ENCODE measurements around the gene TAGLN3.

TAGLN3 gene

DNA sequence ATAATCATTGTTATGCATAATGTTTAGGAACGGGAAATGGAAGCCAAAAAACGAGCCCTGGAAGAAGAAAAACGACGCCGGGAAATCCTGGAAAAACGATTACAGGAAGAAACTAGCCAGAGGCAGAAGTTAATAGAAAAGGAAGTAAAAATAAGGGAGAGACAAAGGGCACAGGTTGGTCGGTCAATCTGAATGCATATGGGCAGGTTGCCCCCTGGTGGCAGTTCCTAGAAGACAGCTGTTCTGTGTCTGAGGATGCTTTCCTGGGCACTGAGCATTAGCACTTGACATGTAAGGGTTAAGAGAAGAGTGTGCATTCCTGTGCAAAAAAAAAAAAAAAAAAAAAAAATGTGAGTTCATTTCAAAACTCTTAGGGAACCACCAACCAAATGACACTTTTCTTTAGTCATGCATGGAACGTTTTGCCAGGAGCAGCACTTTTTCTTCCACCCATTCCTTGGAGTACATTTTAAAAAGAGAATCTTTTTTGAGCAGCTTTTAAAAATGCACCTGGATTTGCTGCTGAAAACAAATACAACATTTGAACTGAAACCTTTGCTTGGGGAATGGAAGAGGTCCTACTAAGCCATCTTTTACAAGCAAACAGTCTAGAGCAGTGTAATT is 31.0 kb upstream of the TAGLN3 start:
- TF ChIP-seq GATA3 (IDR thresholded peaks at IDR 0.05; ENCODE audit: low read depth, low read length) (no peak), GATA2 (IDR thresholded peaks at IDR 0.05; ENCODE audit: low read depth, low read length) (no peak)

- TF ChIP-seq GATA3 (IDR thresholded peaks at IDR 0.05; ENCODE audit: low read depth, low read length) (no peak), GATA2 (IDR thresholded peaks at IDR 0.05; ENCODE audit: low read depth, low read length) (no peak)
These were observed 30.2 kb upstream of the TAGLN3 start for GRCh38 chr3:111968319-111969054.

- TF ChIP-seq GATA2 (IDR thresholded peaks at IDR 0.05; ENCODE audit: low read depth, low read length) (no peak), GATA3 (IDR thresholded peaks at IDR 0.05; ENCODE audit: low read depth, low read length) (no peak)
These were observed 28.3 kb upstream of the TAGLN3 start for GRCh38 chr3:111970376-111970775.

DNA sequence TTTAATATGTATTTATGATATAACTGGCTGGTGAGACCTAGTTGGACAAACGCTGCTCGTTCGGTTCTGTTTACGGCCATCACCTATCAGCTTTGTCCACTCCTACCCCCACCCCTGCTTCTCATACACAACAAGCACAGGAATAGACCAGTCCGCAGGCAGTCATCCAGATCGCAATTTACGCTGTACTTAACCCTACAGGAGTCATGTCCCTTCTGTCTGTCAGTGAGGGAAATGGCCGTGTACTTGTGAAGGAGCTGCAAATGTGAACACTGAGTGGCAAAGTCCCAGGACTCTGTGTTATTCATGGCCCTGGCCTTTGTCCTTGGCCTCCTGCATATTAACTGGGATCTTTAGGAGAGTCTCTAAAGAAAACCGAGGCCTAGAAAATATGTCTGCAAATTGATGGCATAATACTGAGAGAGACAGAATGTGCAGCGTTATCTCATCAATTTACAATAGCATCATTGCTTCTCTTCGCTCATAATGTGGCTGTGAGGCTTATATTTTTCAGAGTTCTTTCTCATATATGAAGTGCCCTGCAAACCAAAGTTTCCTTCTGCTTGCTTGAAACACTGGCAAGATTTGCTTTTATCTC is 27.1 kb upstream of the TAGLN3 start:
- TF ChIP-seq GATA2 (IDR thresholded peaks at IDR 0.05; ENCODE audit: low read depth, low read length) (no peak), GATA3 (IDR thresholded peaks at IDR 0.05; ENCODE audit: low read depth, low read length) (no peak)

DNA sequence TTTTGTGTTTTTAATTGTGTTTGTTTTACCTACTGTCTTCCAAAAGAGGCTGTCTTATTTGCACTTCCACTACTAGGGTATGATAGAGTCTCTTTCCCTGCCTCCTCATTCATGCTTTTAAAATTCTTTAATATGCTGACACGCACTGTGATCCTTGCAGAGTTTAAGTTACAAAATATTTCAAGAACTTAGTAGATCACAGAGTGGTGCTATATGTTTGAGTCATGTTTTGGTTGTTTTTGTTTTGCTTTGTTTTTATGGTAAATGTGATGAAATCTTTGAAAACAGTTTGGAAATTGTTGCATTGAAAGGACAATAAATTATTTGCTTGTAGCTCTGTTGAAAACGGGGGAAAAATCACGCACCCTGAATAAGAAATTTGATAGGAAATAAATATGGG is 25.8 kb upstream of the TAGLN3 start:
- TF ChIP-seq GATA2 (IDR thresholded peaks at IDR 0.05; ENCODE audit: low read depth, low read length) (no peak), GATA3 (IDR thresholded peaks at IDR 0.05; ENCODE audit: low read depth, low read length) (no peak)

- TF ChIP-seq GATA3 (IDR thresholded peaks at IDR 0.05; ENCODE audit: low read depth, low read length) = no peak
- no peak for TF ChIP-seq GATA2 (IDR thresholded peaks at IDR 0.05; ENCODE audit: low read depth, low read length)
These were observed 23.6 kb upstream of the TAGLN3 start for GRCh38 chr3:111975131-111975530.

GRCh38 chr3:111976254-111976653 is 22.5 kb upstream of the TAGLN3 start:
- TF ChIP-seq GATA2 (IDR thresholded peaks at IDR 0.05; ENCODE audit: low read depth, low read length) = no peak
- TF ChIP-seq GATA3 (IDR thresholded peaks at IDR 0.05; ENCODE audit: low read depth, low read length) = no peak

GRCh38 chr3:111978583-111979433 is 19.9 kb upstream of the TAGLN3 start, which contains the start of gene ABHD10:
ABHD10 (plus strand) TSS chr3:111979026; CDS start chr3:111979062, 36 bp downstream.
- peak; percentile 45; the same call in 1 of the 2 replicates for TF ChIP-seq GATA2 (IDR thresholded peaks at IDR 0.05; ENCODE audit: low read depth, low read length)
- no peak; the same call in 1 of the 2 replicates for TF ChIP-seq GATA3 (IDR thresholded peaks at IDR 0.05; ENCODE audit: low read depth, low read length)

GRCh38 chr3:111979434-111980038 is 19.2 kb upstream of the TAGLN3 start:
- TF ChIP-seq GATA3 (IDR thresholded peaks at IDR 0.05; ENCODE audit: low read depth, low read length) (no peak), GATA2 (IDR thresholded peaks at IDR 0.05; ENCODE audit: low read depth, low read length) (no peak)

DNA sequence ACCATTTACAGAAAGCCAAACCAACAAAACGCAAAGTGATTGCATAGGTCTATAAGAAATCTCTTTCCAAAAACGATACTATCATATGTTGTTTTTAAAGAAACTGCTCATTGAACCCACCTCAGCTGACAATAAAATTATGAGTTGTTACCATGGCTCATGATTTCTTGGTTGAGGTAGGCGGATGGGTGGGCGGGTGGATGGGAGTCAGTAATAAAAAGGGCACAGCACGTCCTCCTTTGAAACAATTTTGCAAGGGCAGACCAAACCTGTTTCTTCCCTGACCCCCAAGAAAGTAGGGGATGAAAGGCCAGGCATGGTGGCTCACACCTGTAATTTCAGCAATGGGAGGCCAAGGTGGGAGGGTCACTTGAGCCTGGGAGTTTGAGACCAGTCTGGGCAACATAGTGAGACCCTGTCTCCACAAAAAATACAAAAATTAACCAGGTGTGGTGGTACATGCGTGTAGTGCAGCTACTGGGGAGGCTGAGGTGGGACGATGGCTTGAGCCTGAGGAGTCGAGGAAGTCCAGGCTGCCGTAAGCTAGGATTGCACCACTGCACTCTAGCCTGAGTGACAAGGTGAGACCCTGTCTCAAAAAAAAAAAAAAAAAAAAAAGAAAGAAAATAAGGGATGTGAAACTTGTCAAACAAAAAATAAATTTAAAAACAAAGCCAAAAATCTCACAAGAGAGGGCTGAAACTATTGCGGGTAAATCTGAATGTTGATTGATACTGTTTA is 17.8 kb upstream of the TAGLN3 start:
- TF ChIP-seq GATA2 (IDR thresholded peaks at IDR 0.05; ENCODE audit: low read depth, low read length) (no peak), GATA3 (IDR thresholded peaks at IDR 0.05; ENCODE audit: low read depth, low read length) (no peak)

GRCh38 chr3:111981457-111981763 is 17.3 kb upstream of the TAGLN3 start:
- TF ChIP-seq GATA3 (IDR thresholded peaks at IDR 0.05; ENCODE audit: low read depth, low read length) (no peak), GATA2 (IDR thresholded peaks at IDR 0.05; ENCODE audit: low read depth, low read length) (no peak)

- no peak for TF ChIP-seq GATA3 (IDR thresholded peaks at IDR 0.05; ENCODE audit: low read depth, low read length)
- TF ChIP-seq GATA2 (IDR thresholded peaks at IDR 0.05; ENCODE audit: low read depth, low read length) = no peak
These were observed 14.0 kb upstream of the TAGLN3 start for GRCh38 chr3:111984636-111985298.

DNA sequence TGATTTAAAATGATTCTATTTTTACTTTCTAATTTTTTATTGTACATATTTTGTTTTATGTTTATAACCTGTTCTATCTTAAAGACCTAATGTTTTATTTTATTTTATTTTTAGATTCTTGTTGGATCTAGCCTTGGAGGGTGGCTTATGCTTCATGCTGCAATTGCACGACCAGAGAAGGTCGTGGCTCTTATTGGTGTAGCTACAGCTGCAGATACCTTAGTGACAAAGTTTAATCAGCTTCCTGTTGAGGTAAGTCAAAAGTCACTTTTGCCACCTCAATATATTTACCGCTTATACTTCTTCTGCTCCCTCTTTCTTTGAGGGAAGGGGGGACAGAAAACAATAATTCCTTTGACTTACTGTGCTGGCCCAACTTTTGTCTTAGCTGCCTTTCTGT is 11.9 kb upstream of the TAGLN3 start:
- no peak for TF ChIP-seq GATA2 (IDR thresholded peaks at IDR 0.05; ENCODE audit: low read depth, low read length)
- no peak for TF ChIP-seq GATA3 (IDR thresholded peaks at IDR 0.05; ENCODE audit: low read depth, low read length)

Data from SH-SY5Y (cell line).